HG02678 (cell line): ENCODE data around the gene RFPL4AL1.
"Not testable (repeated sequence)": the region's sequence is repeated elsewhere in the genome, so short reads cannot be mapped to it uniquely, and the experiment has no call there.

Source experiments
- ATAC-seq: cut with Tn5 transposase; IDR thresholded peaks from one replicate; pipeline ENCODE4 v1.9.1; 2021; ENCODE audit warnings: mild to moderate bottlenecking, moderate library complexity; ENCODE audit not compliant: unreplicated experiment

The RFPL4AL1 gene

GRCh38 chr19:55768818-55769217, at the start of gene RFPL4AL1:
RFPL4AL1 (plus strand) TSS chr19:55769118; CDS start chr19:55771805, 2,687 bp downstream.
- not testable (repeated sequence) for ATAC-seq

GRCh38 chr19:55720214-55720746, 48.6 kb upstream of the RFPL4AL1 start:
- ATAC-seq, result no peak

- ATAC-seq, result no peak
These were observed 48.1 kb upstream of the RFPL4AL1 start for GRCh38 chr19:55720801-55721200.

- ATAC-seq, result no peak
These were observed 45.4 kb upstream of the RFPL4AL1 start for GRCh38 chr19:55723491-55723890.

- ATAC-seq, result not testable (repeated sequence)
These were observed 38.5 kb upstream of the RFPL4AL1 start for GRCh38 chr19:55730378-55730777.

- no peak for ATAC-seq
These were observed 30.6 kb upstream of the RFPL4AL1 start, which contains the start of gene NLRP9 for GRCh38 chr19:55738302-55738701. NLRP9 (minus strand) TSS chr19:55738402; CDS start chr19:55738374, 28 bp downstream.

GRCh38 chr19:55750715-55751114, 18.2 kb upstream of the RFPL4AL1 start:
- no peak for ATAC-seq

GRCh38 chr19:55753401-55753800, 15.5 kb upstream of the RFPL4AL1 start:
- ATAC-seq, result no peak

GRCh38 chr19:55756808-55757207, 12.1 kb upstream of the RFPL4AL1 start:
- ATAC-seq, result not testable (repeated sequence)

GRCh38 chr19:55758797-55759196, 10.1 kb upstream of the RFPL4AL1 start, which contains the start of gene RFPL4A:
RFPL4A (plus strand) TSS chr19:55759097; CDS start chr19:55761801, 2,704 bp downstream.
- ATAC-seq, result not testable (repeated sequence)

GRCh38 chr19:55766466-55766865, 2.5 kb upstream of the RFPL4AL1 start:
- ATAC-seq, result no peak

GRCh38 chr19:55769632-55770031, 714 bp downstream of the RFPL4AL1 start:
- not testable (repeated sequence) for ATAC-seq

GRCh38 chr19:55777528-55777927, 8.6 kb downstream of the RFPL4AL1 start:
- ATAC-seq, result no peak

- no peak for ATAC-seq
These were observed 9.4 kb downstream of the RFPL4AL1 start for GRCh38 chr19:55778331-55778730.

GRCh38 chr19:55781112-55781511, 12.2 kb downstream of the RFPL4AL1 start:
- ATAC-seq, result no peak

- no peak for ATAC-seq
These were observed 26.1 kb downstream of the RFPL4AL1 start for GRCh38 chr19:55795021-55795420.

GRCh38 chr19:55801416-55801815, 32.5 kb downstream of the RFPL4AL1 start:
- ATAC-seq, result no peak

- ATAC-seq, result no peak
These were observed 33.4 kb downstream of the RFPL4AL1 start for GRCh38 chr19:55802281-55802680.

GRCh38 chr19:55809381-55810058, 40.6 kb downstream of the RFPL4AL1 start:
- no peak for ATAC-seq

GRCh38 chr19:55811340-55811739, 42.4 kb downstream of the RFPL4AL1 start:
- no peak for ATAC-seq

GRCh38 chr19:55812449-55812848, 43.5 kb downstream of the RFPL4AL1 start:
- ATAC-seq, result no peak

- no peak for ATAC-seq
These were observed 45.0 kb downstream of the RFPL4AL1 start for GRCh38 chr19:55813906-55814305.
